HEK293T (cell line): ENCODE measurements around the gene APOBEC2.

Source experiments
- ARNT ChIP-seq: fragments of 450-650 bp; IDR thresholded peaks from 2 replicates; pipeline ENCODE4 v1.6.1; 2017; ENCODE audit warnings: mild to moderate bottlenecking
- CTBP1 ChIP-seq: fragments of 450-650 bp; IDR thresholded peaks from 2 replicates; pipeline ENCODE4 v1.6.1; 2016; ENCODE audit warnings: borderline replicate concordance
- ELF4 ChIP-seq: fragments of 450-650 bp; IDR thresholded peaks from 2 replicates; pipeline ENCODE4 v1.6.1; 2017; ENCODE audit warnings: antibody characterized with exemption
- FOXA1 ChIP-seq: fragments of 450-650 bp; IDR thresholded peaks from 2 replicates; pipeline ENCODE4 v1.6.1; 2016; ENCODE audit warnings: mild to moderate bottlenecking
- FOXM1 ChIP-seq: fragments of 450-650 bp; IDR thresholded peaks from 2 replicates; pipeline ENCODE4 v1.6.1; 2017; ENCODE audit warnings: mild to moderate bottlenecking, borderline replicate concordance
- L3MBTL2 ChIP-seq: fragments of 450-650 bp; conservative IDR thresholded peaks from 2 replicates; pipeline ENCODE4 v1.6.1; 2016; ENCODE audit warnings: mild to moderate bottlenecking
- LEF1 ChIP-seq: fragments of 450-650 bp; IDR thresholded peaks from 2 replicates; pipeline ENCODE4 v1.6.1; 2017; ENCODE audit warnings: mild to moderate bottlenecking, borderline replicate concordance
- NFRKB ChIP-seq: fragments of 450-650 bp; IDR thresholded peaks from 2 replicates; pipeline ENCODE4 v1.6.1; 2016; ENCODE audit warnings: mild to moderate bottlenecking, moderate library complexity
- SP1 ChIP-seq: fragments of 450-650 bp; IDR thresholded peaks from 2 replicates; pipeline ENCODE4 v1.6.1; 2017
- SUZ12 ChIP-seq: fragments of 450-650 bp; IDR thresholded peaks from 2 replicates; pipeline ENCODE4 v1.6.1; 2016; ENCODE audit warnings: mild to moderate bottlenecking
- TARDBP ChIP-seq: fragments of 450-650 bp; IDR thresholded peaks from 2 replicates; pipeline ENCODE4 v1.6.1; 2016

DNA sequence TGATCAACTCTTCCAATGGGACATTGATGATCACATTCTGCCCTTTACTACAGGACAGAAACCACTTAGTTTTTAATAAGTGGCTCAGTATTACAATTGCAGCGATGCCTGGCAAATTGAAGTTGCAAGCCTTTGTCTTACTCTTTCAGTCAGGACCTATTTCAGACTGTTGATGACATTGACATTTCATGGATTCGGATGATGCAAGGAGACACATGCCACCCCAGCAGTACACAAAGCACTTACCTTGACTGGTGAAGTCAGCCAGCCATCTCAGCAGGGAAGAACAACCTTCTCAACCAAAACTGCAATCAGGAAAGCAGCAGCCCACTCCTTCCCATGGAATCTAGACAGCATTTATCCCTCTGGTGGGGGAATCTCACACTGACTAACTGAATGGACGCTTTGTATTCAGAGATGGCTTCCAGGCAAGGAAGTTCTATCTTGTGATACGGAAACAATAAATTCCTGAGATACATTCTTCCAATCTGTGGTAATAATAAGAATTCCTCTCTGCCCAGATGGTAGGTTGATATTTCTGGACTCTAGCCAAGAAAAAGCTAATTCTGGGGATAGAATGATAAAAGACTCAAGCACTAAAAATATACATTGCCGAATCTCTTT, 44.6 kb downstream of the APOBEC2 start:
- TF ChIP-seq FOXM1 = no peak
- TF ChIP-seq SUZ12 = no peak
- no peak for TF ChIP-seq L3MBTL2
- no peak for TF ChIP-seq SP1
- no peak for TF ChIP-seq CTBP1
- no peak for TF ChIP-seq ARNT
- TF ChIP-seq FOXA1 = no peak
- TF ChIP-seq NFRKB = no peak
- TF ChIP-seq LEF1 = no peak
- TF ChIP-seq ELF4 = no peak
- no peak for TF ChIP-seq TARDBP
